ENCODE data around the gene AP2A2. TPM values are rescaled to one million over a fixed set of nuclear protein-coding genes. Genes with fewer than 3 reads are reported as not detected.

Gene AP2A2
- total RNA-seq, 1 experiment from 2014 or later: 123 TPM

GRCh38 chr11:977830-978720 lies 52.4 kb downstream of the AP2A2 start:
- TF ChIP-seq TCF7L2 (IDR thresholded peaks at IDR 0.05; ENCODE audit: low read depth, low read length) (no peak), REST (IDR thresholded peaks at IDR 0.05; ENCODE audit: insufficient read depth in 1 of 2, low read depth in 2 of 2, low read length in 1 of 2) (no peak), POLR2AphosphoS5 (IDR thresholded peaks at IDR 0.05; ENCODE audit: low read depth, low read length) (no peak), SIN3A (IDR thresholded peaks at IDR 0.05; ENCODE audit: borderline replicate concordance, insufficient read depth, low read depth, low read length) (no peak), CTCF (IDR thresholded peaks at IDR 0.05) (no peak)
- POLR2A ChIA-PET: no interaction called here
- Histone ChIP-seq H3K27ac (ENCODE audit: low read length) (no peak overlapping the region), H3K4me1 (ENCODE audit: control insufficient read depth, insufficient read depth, low read length) (no peaks in the 10 kb centered on the region), H3K27me3 (ENCODE audit: control insufficient read depth, insufficient read depth, low read length) (no peaks in the 10 kb centered on the region), H3K9me3 (ENCODE audit: control insufficient read depth, insufficient read depth, low read depth, low read length) (no peaks in the 10 kb centered on the region), H3K36me3 (ENCODE audit: control insufficient read depth, insufficient read depth, low read length) (peaks cover 8% of the 10 kb centered on the region), H3K4me3 (ENCODE audit: low read depth in 2 of 2, low read length in 2 of 2) (no peak overlapping the region)
- CTCF ChIA-PET: no interaction called here
- BruUV-seq (replicated peaks): no TSS peak
- DNase-seq (ENCODE audit: low read depth, low spot score) (no peak), ATAC-seq (no peak)
- in situ Hi-C loops (cut with HindIII; ENCODE audit: low pct_unique_long_range_greater_than_20kb, low sequenced_read_pairs) (no loop called here), intact Hi-C loops (cut with micrococcal nuclease; ENCODE audit: unreplicated experiment) (no loop called here)

- intact Hi-C loops (cut with micrococcal nuclease; ENCODE audit: unreplicated experiment) (no loop called here), in situ Hi-C loops (cut with HindIII; ENCODE audit: low pct_unique_long_range_greater_than_20kb, low sequenced_read_pairs) (no loop called here)
- H3K4me3 ChIP-seq (ENCODE audit: low read depth in 2 of 2, low read length in 2 of 2): no peak overlapping the region
- H3K9me3 ChIP-seq (ENCODE audit: control insufficient read depth, insufficient read depth, low read depth, low read length): no peaks in the 10 kb centered on the region
- H3K4me1 ChIP-seq (ENCODE audit: control insufficient read depth, insufficient read depth, low read length): no peaks in the 10 kb centered on the region
- no peak overlapping the region for H3K27ac ChIP-seq (ENCODE audit: low read length)
- ChIA-PET POLR2A (no interaction called here), CTCF (no interaction called here)
- no TSS peak for BruUV-seq (replicated peaks)
- H3K27me3 ChIP-seq (ENCODE audit: control insufficient read depth, insufficient read depth, low read length): no peaks in the 10 kb centered on the region
- TF ChIP-seq TCF7L2 (IDR thresholded peaks at IDR 0.05; ENCODE audit: low read depth, low read length): no peak
- no peak for TF ChIP-seq REST (IDR thresholded peaks at IDR 0.05; ENCODE audit: insufficient read depth in 1 of 2, low read depth in 2 of 2, low read length in 1 of 2)
- no peak for TF ChIP-seq SIN3A (IDR thresholded peaks at IDR 0.05; ENCODE audit: borderline replicate concordance, insufficient read depth, low read depth, low read length)
- TF ChIP-seq CTCF (IDR thresholded peaks at IDR 0.05): no peak
- no peak for TF ChIP-seq POLR2AphosphoS5 (IDR thresholded peaks at IDR 0.05; ENCODE audit: low read depth, low read length)
- H3K36me3 ChIP-seq (ENCODE audit: control insufficient read depth, insufficient read depth, low read length): peaks cover 11% of the 10 kb centered on the region
- no peak for ATAC-seq
- no peak for DNase-seq (ENCODE audit: low read depth, low spot score)
Measured at GRCh38 chr11:978781-979180, 53.1 kb downstream of the AP2A2 start.
